ENCODE data around the gene DOCK2.

The DOCK2 gene

DNA sequence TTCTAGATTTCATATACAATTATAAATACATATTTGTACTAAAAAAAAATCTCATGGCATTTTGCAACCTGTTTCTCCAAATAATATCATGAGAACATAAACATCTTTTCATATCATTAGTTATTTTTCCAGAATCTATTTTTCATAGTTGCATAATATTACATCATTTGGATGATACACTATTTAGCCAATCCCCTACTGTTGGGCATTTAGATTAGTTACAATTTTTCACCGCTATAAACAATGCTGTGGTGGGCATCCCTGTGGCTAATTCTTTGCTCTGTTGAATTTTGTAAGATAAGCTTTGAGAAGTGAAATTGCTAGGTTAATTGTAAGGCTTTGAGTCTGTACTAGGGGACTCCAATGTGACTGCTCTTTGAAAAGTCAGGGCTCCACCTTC is 466.4 kb downstream of the DOCK2 start:
- no peak for DNase-seq (ENCODE audit: low read depth)

DNA sequence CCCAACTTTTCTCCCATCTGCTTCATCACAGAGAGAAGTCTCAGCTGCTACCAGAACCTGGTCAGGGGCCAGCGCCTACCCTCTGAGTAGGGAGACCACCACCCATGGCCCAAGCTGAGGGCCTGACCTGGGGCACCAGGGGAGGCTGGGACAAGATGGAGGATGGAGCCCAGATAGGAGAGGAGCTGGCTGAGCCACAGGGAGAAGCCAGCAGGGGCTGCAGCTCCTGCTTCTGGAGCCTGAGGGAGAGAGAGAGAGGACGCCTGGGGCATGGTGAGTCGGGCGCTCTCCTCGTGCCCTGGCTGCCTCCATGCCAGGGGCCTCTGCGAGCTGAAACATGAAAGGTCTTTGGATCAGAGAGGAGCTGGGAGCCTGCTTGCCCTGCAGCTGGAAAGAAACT is 467.2 kb downstream of the DOCK2 start:
- DNase-seq (ENCODE audit: low read depth): no peak

DNA sequence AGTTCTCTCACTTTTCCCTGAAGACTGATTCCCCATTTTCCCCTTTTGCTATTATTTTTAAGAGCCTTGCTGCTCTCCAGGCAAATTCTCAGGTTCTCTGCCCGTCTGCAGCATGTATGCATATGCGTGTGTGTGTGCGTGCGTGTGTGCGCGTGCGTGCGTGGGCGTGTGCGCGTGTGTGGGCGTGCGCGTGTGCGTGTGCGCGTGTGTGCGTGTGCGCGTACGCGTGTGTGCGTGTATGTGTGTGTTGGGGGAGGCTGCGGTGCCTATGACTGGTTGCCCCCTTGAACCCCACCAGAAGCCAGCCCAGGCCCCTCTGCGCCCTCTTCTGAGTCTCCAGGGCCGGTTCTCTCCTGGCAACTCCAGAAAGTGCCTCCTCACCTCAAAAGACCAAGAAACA is 467.6 kb downstream of the DOCK2 start:
- no peak for DNase-seq (ENCODE audit: low read depth)

DNA sequence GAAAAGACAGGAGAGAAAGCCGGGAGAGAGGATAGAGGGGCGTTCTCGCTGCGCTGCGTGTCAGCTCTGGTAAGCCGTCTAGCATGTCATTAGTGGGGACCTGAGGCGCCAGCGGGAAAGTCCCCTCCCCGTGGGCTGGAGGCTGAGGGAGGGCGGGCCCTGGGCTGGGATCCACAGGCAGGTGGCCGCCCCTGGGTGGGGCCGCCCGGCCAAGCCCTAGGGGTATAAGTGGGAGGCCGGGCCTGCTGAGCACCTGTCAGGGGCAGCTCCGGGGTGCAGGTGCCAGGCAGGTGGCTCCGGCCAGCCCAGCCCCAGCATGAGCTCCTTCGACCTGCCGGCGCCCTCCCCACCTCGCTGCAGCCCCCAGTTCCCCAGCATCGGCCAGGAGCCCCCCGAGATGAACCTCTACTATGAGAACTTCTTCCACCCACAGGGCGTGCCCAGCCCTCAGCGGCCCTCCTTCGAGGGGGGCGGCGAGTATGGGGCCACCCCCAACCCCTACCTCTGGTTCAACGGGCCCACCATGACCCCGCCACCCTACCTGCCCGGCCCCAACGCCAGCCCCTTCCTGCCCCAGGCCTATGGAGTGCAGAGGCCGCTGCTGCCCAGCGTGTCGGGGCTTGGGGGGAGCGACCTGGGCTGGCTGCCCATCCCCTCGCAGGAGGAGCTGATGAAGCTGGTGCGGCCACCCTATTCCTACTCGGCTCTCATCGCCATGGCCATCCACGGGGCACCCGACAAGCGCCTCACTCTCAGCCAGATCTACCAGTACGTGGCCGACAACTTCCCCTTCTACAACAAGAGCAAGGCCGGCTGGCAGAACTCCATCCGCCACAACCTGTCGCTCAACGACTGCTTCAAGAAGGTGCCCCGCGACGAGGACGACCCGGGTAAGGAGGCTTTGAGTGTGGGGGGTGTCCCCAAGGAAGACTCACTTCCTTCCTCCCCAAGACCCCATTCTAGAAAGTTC is 468.9 kb downstream of the DOCK2 start, which contains the start of gene FOXI1:
Gene FOXI1, plus strand, starts transcription at position 256 of the 970 bp plus-strand sequence. Its CDS starts 61 bp downstream, at position 317.
- no peak for DNase-seq (ENCODE audit: low read depth)

- DNase-seq (ENCODE audit: low read depth): no peak
Observed at GRCh38 chr5:170107674-170108073, 470.6 kb downstream of the DOCK2 start.

DNA sequence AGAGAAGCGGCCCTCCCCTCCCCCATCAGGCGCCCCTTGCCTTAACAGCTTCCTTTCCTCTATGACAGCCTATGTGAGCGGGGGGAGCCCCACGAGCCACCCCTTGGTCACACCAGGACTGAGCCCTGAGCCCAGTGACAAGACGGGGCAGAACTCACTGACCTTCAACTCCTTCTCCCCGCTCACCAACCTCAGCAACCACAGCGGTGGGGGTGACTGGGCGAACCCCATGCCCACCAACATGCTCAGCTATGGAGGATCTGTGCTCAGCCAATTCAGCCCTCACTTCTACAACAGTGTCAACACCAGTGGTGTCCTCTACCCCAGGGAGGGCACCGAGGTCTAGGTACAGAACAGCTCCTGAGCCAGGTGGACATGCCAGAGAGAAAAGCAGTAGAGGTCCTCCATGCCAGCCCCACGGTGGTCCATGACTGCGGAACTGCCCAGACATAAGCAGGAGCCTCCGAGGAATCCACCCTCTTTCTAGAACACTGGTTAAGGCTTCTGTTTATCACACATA is 471.3 kb downstream of the DOCK2 start:
- DNase-seq (ENCODE audit: low read depth): no peak

GRCh38 chr5:170109059-170110031 is 472.3 kb downstream of the DOCK2 start:
- no peak for DNase-seq (ENCODE audit: low read depth)

- DNase-seq (ENCODE audit: low read depth): no peak
Observed at GRCh38 chr5:170110403-170111087, 473.5 kb downstream of the DOCK2 start.

DNA sequence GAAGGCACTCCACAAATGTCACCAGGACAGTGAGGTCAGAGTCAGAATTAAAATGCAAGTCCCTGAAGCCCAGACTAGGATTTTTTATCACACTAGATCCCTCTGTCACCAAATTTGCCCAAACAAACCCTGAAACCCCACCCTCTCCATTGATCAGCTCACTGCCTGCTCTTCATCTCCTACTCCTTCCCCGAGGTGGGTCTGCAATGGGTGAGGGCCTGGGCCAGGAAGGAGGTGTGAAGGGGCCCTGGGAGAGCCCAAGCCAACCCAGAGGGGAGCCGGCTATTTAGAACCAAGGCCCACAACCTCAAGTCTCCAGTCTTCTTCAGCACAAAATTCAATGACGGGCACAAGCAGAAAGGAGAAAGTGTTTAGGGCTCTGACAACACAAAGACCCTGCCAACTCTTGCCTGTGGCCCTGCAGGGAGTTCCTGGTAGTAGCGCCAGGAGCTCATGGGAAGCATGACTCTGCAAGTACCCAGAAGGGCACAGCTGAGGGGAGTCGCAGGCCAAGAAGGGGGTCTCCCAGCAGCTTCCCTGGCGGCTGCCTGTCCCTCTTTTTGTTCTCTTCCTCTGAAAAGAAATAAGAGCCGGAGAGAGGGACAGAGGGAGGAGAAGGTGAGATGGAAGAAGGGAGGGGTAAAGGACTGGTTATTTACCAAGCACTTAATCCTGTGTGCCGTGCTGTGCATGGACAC is 474.2 kb downstream of the DOCK2 start:
- no peak for DNase-seq (ENCODE audit: low read depth)

- DNase-seq (ENCODE audit: low read depth): no peak
Observed at GRCh38 chr5:170112876-170113521, 475.9 kb downstream of the DOCK2 start.

DNA sequence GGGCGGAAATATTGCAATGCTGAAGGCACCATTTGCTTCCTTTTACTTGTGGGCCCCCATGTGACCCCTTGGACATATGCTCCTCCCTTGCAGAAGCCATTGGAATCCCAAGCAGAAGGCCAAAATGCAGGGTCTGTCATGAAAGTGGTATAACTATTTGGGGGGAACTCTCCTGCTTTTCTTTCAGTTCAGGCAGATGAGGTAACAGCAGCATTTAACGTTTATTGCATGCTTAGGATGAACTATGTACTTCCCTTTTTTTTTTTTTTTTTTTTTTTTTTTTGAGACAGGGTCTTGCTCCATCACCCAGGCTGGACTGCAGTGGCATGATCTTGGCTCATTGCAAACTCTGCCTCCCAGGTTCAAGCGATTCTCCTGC is 476.4 kb downstream of the DOCK2 start:
- DNase-seq (ENCODE audit: low read depth): no peak

- DNase-seq (ENCODE audit: low read depth): no peak
Observed at GRCh38 chr5:170114271-170114670, 477.2 kb downstream of the DOCK2 start.

DNA sequence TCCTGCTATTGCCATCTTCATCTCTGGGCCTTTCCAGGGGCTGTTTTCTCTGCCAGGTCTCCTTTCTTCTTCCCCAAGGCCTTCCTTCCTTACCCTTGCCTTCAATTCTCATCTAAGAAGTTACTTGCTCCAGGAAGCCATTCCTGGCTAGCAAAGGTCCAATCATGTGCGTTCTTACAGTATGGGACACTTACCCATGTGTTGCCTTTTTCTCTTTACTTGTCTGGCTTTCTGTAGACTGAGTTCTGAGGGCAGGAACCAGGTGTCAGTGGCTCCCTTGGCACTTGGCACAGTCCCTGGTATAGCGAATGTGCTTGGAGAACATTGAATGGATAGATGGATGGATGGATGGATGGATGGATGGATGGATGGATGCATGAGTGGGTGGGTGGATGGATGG is 478.9 kb downstream of the DOCK2 start:
- DNase-seq (ENCODE audit: low read depth): no peak

GRCh38 chr5:170117736-170118135 is 480.7 kb downstream of the DOCK2 start:
- DNase-seq (ENCODE audit: low read depth): no peak

- no peak for DNase-seq (ENCODE audit: low read depth)
Observed at GRCh38 chr5:170120576-170120975, 483.5 kb downstream of the DOCK2 start.

DNA sequence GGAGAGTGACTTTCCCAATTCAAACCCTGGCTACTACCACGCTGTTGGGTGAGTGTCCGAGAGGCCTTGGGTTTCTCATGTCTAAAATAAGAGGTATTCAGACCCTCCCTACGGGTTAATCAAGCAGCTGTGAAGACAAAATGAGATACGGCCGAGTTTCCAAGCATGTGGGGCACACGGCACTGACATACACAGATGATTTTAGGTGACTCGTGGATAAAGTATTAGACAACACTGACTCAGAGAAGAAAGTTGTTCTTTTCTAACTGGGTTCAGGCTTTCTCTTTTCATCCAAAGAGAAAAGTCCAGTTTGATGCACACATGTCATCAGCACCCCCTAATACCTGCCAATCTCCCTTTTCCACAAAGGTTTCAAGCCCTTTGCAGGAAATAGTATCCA is 484.2 kb downstream of the DOCK2 start:
- no peak for DNase-seq (ENCODE audit: low read depth)

- DNase-seq (ENCODE audit: low read depth): no peak
Observed at GRCh38 chr5:170126061-170126460, 489.0 kb downstream of the DOCK2 start.

- DNase-seq (ENCODE audit: low read depth): no peak
Observed at GRCh38 chr5:170126626-170127025, 489.6 kb downstream of the DOCK2 start.

GRCh38 chr5:170131235-170131634 is 494.2 kb downstream of the DOCK2 start:
- DNase-seq (ENCODE audit: low read depth): no peak

DNA sequence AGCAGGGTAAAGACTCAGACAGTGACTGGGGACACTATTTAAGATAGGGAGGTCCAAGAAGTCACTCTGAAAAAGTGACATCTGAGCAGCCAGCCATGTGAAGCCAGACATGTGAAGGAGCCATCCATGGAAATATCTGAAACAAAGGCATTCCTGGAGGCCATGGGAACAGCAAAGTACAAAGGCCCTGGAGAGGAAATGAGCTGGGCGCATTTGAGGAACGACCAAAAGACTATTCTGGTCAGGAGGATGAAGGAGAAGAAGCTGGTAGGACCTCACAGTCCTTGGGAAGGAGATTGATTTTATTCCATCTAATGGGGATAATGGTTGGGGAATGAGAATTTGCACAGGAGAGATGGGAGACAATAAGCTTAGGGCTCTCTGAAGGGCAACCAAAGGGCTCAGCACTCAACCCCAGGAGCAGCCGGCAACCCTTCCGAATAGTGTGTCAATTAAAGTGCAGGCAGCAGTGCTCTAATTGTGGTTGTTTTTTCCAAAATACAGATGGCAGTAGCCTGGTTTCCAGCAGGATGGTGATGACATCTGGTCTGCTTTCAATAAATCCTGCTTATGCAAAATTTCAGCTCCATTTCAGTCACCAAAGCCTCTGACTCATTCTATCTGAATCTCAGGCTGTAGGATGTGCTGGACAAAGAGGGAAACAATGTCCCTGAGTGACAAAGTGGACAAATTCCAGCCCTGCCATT is 495.3 kb downstream of the DOCK2 start:
- DNase-seq (ENCODE audit: low read depth): no peak

All from stimulated activated CD8-positive, alpha-beta memory T cell treated with anti-CD3 and anti-CD28 coated beads, Interleukin-7, amount 100 ng/mL, for 24 hours (primary cell).